HG02852 (cell line): Measurements from ENCODE around the gene TRIM44.
"Not testable (repeated sequence)": the region's sequence is repeated elsewhere in the genome, so short reads cannot be mapped to it uniquely, and the experiment has no call there.

Experiments used
- ATAC-seq: cut with Tn5 transposase; IDR thresholded peaks from one replicate; pipeline ENCODE4 v1.9.1; 2021; ENCODE audit warnings: mild to moderate bottlenecking, moderate library complexity; ENCODE audit not compliant: unreplicated experiment

The TRIM44 gene

DNA sequence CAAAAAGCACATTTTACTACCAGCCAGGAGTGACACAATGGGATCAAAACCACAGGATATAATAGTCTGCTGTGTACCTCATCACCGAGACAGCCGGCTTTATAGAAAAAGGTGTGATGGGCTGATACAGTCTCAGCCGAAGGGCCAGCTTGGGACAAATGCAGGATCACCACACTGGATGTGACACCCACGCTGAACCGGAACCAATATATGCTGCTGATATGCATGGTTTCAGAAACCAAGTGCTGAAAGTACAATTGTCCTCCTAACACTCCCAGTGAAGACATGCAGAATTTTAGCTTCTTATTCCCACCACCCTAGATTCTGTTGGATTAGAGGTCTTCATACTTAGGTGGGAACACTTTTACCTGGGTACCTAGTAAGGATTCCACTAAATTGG, 184.3 kb downstream of the TRIM44 start:
- ATAC-seq: no peak

DNA sequence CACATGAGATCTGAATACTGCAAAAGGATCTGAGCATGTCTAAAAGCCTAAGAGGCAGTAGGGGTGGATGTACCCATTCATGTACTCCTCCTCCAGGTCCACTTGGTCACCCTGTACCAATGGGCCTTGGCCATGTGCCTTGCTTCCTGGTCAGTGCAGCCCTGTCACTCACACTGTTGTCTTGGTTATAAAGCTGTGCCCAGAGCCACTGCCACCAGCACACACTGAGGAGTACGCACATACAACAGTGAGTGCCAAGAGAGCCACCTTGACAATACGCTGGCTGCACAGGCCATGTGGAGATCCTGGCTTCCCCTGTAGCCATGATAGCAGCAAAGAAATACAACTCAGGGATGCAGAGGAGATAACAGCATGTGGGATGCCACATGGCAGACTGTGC, 184.9 kb downstream of the TRIM44 start:
- no peak for ATAC-seq

DNA sequence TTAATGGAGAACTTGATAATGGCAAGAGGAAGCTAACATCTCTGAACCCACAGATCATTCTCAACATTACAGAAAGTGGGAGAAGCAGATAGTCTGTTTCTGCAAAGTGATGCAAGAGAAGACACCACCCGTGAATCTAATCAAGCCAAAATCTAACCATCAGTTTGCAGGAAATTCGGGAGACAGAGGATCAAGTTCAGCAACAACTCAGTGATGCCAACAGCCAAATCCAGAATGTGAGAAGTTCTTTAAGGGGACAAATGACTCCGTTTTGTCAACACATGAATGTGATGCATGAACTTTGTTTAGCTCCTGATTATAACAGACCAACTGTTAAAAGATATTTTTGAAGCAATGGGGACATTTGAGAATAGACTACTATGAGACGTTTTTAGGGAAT, 186.0 kb downstream of the TRIM44 start:
- no peak for ATAC-seq

DNA sequence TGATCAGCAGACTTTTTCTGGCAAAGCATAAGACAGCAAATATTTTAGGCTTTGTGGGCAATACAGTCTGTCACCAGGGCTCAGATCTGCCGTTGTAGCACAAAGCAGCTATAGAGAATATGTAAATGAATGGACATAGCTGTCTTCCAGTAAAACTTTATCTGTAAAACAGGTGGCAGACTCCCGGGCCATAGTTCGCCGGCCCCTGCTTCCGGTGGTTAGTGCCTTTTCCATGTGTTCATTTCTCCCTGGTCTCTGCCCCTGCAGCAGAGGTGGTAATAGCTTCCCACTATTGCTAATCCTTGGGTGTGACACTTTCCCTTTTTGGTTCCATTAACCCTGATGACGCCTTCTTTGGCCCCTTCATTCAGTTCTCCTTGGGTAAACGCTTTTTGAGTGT, 187.6 kb downstream of the TRIM44 start:
- no peak for ATAC-seq

DNA sequence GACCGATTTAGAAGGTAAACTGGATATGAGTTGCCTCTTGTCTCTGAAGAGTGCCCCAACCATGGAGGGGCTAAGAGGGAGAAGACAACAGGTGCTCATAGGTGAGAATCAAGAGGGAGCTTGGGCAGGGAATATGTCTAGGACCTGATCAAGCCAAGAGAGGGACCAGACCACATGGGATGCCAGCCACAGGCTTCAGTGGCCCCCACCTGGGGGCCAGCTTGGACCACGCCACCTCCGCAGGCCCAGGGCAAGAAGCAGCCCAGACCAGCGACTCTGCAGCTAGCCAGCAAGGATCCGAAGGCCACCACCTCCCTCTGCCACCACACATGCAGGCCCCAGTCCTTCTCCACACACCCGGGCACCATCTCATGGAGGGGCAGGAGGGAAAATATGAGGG, 188.8 kb downstream of the TRIM44 start:
- ATAC-seq: no peak

DNA sequence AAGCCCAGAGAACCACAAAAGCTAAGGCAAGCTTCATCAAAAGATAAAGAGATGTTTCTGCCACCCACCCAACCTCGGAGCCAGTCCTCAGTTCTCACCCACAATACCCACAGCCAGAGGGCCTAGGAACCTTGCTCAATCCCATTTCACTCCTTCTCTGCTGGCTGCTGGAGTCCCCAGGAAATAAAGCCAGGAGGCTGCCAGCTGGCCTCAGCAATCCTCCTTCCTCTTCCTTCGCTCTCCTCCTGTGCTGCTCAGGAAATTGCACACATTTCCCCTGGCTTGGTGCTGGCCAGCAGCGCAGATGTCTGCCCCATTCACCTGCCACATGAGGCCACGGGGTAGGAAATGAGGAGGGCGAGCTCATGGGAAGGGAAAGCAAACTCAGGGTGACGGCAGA, 189.5 kb downstream of the TRIM44 start:
- no peak for ATAC-seq

DNA sequence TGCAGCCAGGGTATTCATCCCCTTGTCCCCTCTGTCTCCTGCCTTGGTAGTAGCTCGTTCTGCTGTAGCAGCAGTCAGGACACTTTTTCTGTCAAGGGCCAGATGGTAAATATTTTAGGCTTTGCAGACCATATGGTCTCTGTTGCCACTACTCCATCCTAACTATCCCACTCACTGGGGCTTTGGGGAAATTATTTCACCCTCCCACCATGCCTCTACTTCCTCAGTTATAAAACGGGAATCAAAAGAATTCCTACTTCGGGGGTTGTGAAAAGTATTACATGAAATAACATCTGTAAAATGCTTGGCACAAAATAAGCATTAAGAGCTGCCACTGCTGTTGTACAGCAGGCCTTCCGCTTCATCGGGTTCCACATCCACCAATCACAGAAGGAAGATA, 191.4 kb downstream of the TRIM44 start:
- ATAC-seq: no peak

DNA sequence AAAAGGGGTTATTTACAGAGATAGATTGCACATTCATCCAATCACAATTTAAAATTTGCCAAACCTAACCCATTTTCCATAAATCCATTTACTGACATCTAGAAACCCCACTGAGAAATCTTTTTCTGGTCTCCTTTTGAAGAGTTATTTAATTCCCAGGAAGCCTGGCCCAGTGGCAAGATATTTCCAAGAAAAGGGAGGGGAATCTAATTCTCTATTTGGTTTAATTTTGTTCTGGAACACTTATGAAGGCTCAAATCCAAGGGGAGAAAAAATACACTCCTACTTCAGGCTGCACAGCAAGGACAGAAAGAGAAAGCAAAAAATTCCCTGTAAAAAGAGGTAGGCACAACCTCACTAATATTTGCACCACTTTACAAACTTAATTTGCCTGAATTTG, 193.1 kb downstream of the TRIM44 start:
- ATAC-seq: no peak

DNA sequence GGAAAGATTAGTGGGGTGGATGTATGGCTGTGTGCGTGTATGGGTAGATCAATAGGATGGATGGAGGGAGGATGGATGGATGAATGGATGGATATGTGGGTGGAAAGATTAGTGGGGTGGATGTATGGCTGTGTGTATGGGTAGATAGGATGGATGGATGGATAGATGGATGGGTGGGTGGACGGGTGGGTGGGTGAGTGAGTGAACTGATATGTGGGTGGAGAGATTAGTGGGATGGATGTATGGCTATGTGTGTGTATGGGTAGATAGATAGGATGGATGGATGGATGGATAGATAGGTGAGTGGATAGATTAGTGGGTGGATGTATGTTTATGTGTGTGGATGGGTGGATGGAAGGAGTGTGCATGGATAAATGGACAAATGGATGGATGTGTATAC, 193.7 kb downstream of the TRIM44 start:
- ATAC-seq: no peak

DNA sequence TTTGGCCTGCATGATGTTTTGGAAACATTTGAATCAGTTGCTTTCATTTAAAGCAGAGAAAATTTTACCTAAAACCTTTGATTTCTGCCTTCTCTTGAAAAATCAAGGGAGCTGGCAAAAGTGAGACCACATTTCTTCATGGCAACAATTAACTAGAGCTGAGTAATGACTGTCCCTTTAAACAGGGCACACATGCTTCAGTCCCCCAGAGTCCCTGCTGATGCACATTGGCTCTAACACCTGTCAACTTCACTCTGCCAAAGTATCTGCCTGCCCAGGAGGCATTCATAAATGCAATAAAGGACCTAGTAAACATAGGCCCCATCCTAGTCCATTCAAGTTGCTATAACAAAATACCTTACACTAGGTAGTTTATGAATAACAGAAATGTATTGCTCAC, 194.2 kb downstream of the TRIM44 start:
- ATAC-seq: no peak

DNA sequence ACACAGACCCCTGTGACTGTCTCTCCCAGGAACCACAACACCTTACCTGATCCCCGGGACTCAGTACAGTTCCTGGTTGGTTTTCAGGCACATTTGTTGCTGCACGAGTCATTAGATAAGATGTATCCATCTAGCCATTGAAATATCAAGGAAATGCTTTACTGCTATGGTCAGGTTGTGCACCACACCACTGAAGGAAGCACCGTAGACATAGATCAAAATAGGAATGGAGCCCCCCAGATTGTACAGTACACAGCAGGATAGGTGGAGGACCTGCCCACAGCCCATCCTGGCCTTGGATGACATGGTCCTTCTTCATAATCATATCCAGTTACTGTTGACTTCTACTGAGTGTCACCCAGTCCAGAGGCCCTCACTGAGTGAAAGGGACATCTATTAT, 195.3 kb downstream of the TRIM44 start:
- ATAC-seq: no peak

DNA sequence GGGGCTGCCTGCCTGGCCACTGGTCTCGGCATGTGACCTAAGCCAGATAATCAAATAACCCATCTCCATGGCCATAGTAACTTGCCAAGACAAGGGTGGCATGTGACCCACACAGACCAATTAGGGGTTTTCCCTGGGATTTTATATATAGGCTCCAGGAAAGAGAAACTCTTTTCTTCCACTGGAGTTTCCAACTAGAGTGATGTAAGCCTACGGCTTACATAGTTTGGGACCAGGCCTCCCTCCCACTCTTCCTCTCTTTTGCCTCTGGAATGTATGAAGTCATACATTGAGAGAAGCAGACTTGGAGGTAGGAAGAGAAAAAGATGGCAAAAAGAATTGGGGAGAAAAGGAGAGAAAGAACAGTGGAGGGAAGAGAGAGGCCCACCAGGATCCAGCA, 196.7 kb downstream of the TRIM44 start:
- ATAC-seq: no peak

DNA sequence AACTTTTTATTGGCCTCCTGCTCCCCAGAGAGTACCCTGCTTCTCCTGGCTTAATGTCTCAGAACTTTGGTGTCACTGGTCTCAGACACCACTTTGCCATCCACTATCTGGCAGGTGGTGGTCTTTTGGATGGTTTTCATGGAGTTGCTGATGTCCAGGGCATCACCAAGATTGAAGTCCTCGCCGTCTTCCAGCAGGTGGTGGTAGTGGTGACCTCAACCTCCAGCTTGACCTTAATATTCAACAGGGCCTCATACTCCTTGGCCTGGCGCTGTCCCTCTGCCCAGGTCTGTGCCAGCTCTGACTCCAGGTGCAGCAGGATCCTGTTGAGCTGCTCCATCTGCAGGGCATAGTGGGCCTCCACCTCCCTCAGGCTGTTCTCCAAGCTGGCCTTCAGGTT, 197.6 kb downstream of the TRIM44 start:
- ATAC-seq: not testable (repeated sequence)

DNA sequence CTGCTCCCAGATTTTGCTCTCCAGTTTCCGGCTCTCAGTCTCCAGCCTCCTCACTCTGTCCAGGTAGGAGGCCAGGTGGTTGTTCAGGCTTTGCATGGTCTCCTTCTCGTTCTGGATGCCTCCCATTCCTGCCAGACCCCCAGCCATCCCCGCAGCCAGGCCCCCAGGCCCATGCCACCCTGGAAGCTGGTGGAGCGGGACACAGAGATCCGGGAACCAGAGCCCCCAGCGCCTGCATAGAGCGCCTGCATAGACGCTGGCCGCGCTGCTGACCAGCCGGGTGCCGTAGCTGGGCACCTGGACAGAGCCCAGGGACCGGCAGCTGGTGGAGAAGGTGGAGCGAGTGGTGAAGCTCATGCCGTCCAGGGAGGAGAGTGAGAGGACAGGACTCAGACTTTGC, 198.6 kb downstream of the TRIM44 start:
- no peak for ATAC-seq

DNA sequence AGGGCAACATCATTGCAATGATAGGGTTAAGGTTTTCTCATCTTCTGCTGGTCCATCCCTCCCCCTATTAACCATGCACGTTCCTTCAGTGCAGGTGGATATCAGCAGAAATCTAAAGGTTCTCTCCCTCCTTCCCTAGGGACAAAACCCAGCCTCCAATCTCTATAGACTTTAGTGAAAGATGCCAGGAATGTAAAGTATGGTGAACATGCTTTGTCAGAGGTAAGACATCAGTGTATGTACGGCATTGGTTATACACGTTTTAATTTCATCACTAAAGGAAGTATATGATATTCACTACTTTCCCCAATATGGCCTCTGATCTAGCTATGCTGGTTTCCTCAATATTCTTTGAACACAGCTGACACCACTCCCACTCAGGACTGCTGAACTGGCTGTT, 200.1 kb downstream of the TRIM44 start:
- ATAC-seq: no peak

DNA sequence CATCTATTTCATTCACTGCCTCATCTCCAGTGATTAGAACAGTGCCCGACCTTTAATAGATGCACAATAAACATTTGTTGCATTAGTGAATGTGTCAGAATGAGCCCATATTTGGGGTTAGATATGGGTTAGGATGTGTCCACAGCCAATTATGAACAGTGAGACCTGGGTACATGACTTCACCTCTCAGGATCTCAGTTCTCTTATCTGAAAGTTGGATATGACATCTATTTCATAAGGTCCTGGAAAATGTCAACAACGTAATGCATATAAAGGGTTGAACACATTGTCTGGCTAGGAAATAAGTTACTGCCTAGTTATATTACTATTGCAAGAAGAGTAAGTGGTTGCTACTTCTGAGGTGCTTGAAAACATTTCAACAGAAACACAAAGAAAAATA, 201.6 kb downstream of the TRIM44 start:
- no peak for ATAC-seq

DNA sequence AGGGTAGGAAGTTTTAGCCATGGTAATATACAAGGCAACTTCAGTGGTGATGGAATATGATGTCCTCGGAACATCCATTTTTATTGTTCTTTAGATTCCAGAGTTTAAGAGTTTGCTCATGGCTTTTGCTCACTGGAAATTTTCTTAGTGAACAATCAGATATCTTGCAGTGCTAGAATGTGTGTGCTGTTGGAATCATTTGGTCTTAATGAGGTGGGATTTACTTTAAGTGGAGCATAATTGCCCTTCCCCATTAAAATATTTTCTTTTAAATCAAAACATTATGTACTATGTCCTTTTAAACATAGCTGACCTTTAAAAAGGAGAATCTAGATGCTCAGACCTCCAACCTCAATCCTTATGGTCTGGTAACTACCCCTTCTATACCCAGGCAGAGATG, 204.0 kb downstream of the TRIM44 start:
- no peak for ATAC-seq
